B cell (primary cell): Measurements from ENCODE around the gene YJEFN3.

Experiments
- CTCF ChIP-seq: fragments of 200-600 bp; IDR thresholded peaks from one replicate; pipeline ENCODE4 v1.8.0; 2022; ENCODE audit warnings: antibody characterized with exemption, mild to moderate bottlenecking
- EZH2 ChIP-seq: IDR thresholded peaks from 2 replicates; pipeline ENCODE4 v1.6.1; 2012; ENCODE audit warnings: borderline replicate concordance, low read depth, mild to moderate bottlenecking, moderate library complexity, low read length; ENCODE audit not compliant: insufficient read depth, poor library complexity, severe bottlenecking

DNA sequence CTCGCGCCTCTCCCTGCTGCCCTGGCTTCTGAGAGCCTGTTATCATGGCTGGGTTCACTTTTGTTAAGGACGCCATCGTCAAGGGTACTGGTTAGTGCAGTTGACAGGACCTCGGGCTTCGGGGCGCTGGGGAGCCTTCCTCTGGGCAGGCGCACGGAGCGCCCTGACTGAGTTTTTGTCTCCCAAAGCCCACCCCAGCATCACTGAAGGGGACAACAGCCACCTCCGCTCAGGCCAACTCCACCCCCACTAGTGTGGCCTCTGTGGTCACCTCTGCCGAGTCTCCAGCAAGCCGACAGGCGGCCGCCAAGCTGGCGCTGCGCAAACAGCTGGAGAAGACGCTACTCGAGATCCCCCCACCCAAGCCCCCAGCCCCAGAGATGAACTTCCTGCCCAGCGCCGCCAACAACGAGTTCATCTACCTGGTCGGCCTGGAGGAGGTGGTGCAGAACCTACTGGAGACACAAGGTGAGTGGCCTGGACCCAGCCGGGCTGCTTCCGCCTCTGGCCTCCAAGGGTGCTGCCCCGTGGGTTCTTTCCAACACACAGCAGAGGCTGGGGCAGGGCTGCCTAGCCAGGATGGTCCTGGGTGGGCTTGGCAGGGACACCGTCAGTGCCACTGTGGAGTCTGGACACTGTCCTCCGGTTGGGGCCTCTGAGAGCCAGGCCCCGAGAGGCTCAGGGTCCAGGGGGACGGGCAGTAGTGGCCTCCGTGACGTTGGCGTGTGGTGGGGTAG, 30.3 kb upstream of the YJEFN3 start:
- no peak for TF ChIP-seq CTCF
- no peak for TF ChIP-seq EZH2
